ENCODE data around the gene C16orf92. TPM values are rescaled to one million over a fixed set of nuclear protein-coding genes. Genes with fewer than 3 reads are reported as not detected.

Gene C16orf92
- total and polyA plus RNA-seq, 2 donors (not counting 3 experiments of a cell fraction or from before 2014, with no cell fraction given): not detected

- no peaks in the 10 kb centered on the region for H3K9me1 ChIP-seq (replicated peaks; ENCODE audit: control insufficient read depth, extremely low read depth, insufficient read depth, low read length)
- dilution Hi-C loops (cut with MboI; ENCODE audit: extremely low pct_ligation_motif_present, low sequenced_read_pairs) (no loop called here), intact Hi-C loops (cut with micrococcal nuclease) (no loop called here)
- no peaks in the 10 kb centered on the region for H3K79me2 ChIP-seq (ENCODE audit: control insufficient read depth, insufficient read depth, low read length)
- FAIRE-seq: no peak
- H3K27ac ChIP-seq (ENCODE audit: insufficient read depth, low read depth, low read length): no peak overlapping the region
- H2AFZ ChIP-seq (ENCODE audit: low read depth, low read length): no peak overlapping the region
- peaks cover 6% of the 10 kb centered on the region in 2 experiments for H3K27me3 ChIP-seq (ENCODE audit: control insufficient read depth in 2 of 2, insufficient read depth in 2 of 2, low read length in 2 of 2)
- H3K9me3 ChIP-seq (replicated peaks; ENCODE audit: control insufficient read depth, insufficient read depth, low read length): no peaks in the 10 kb centered on the region
- H3K9ac ChIP-seq (replicated peaks; ENCODE audit: extremely low read depth, insufficient read depth, low read length): no peak overlapping the region
- no peaks in the 10 kb centered on the region for H3K36me3 ChIP-seq (ENCODE audit: control insufficient read depth in 2 of 2, extremely low read depth in 1 of 2, insufficient read depth in 2 of 2, low read length in 2 of 2)
- ChIA-PET CTCF (interaction anchor here (1.2 to 3.4 kb wide), 2 partner anchors 11 to 168 kb away, joined by 4 to 17 read pairs; no protein-coding TSS in a partner anchor), POLR2A (no interaction called here)
- DNase-seq (ENCODE audit: low read depth, low spot score): no peak
- H3K4me1 ChIP-seq (ENCODE audit: control insufficient read depth, extremely low read depth, insufficient read depth, low read length): no peaks in the 10 kb centered on the region
- no peak overlapping the region for H3K4me2 ChIP-seq (ENCODE audit: insufficient read depth, low read length)
- no peak overlapping the region for H3K4me3 ChIP-seq (replicated peaks in 1 of 3; ENCODE audit: insufficient read depth in 1 of 3, low read depth in 1 of 3, low read length in 3 of 3)
- BruUV-seq (replicated peaks): no TSS peak
- TF ChIP-seq JUN (IDR thresholded peaks at IDR 0.05; ENCODE audit: borderline replicate concordance, insufficient read depth, insufficient read length, low read depth) (no peak), MYC (IDR thresholded peaks at IDR 0.05; ENCODE audit: low read depth, low read length) (no peak), CTCF (IDR thresholded peaks at IDR 0.05; ENCODE audit: extremely low read depth in 1 of 2, insufficient read depth in 1 of 2, low read depth in 1 of 2, low read length in 2 of 2) (no peak), EZH2 (IDR thresholded peaks at IDR 0.05; ENCODE audit: borderline replicate concordance, low read depth, low read length, severe bottlenecking) (no peak), POLR2A (IDR thresholded peaks at IDR 0.05; ENCODE audit: low read depth, low read length) (no peak), MAX (IDR thresholded peaks at IDR 0.05; ENCODE audit: insufficient read depth, insufficient read length) (no peak), POLR2AphosphoS5 (IDR thresholded peaks at IDR 0.05; ENCODE audit: insufficient read depth, low read depth, low read length) (no peak), GATA2 (IDR thresholded peaks at IDR 0.05; ENCODE audit: insufficient read depth, insufficient read length, low read depth, low read length) (no peak), FOS (IDR thresholded peaks at IDR 0.05; ENCODE audit: borderline replicate concordance, insufficient read depth, low read length) (no peak)
- H4K20me1 ChIP-seq (replicated peaks; ENCODE audit: control insufficient read depth, extremely low read depth, insufficient read depth, low read length): no peaks in the 10 kb centered on the region
Measured at GRCh38 chr16:30016555-30017276, 6.3 kb upstream of the C16orf92 start.

Measured in endothelial cell of umbilical vein (primary cell).